Measurements from ENCODE around the gene PIK3R4. TPM values are rescaled to one million over a fixed set of nuclear protein-coding genes. Genes with fewer than 3 reads are reported as not detected.

PIK3R4 gene
- total RNA-seq = 10 to 100 TPM; 21.6 to 25.0 TPM

- peaks cover 21% of the 10 kb centered on the region for H3K36me3 Mint-ChIP-seq (ENCODE audit: low read depth)
- ChIA-PET POLR2A (interaction anchor here (0.8 to 5.9 kb wide), 7 partner anchors 9 to 280 kb away, joined by 3 to 48 read pairs (median 4); partner anchors contain the start of genes ASTE1, ATP2C1 and NEK11), CTCF (interaction anchor here (0.6 to 3.6 kb wide), 6 partner anchors 10 to 335 kb away, joined by 3 to 25 read pairs (median 6); partner anchors contain the start of gene ATP2C1)
- H3K27ac Mint-ChIP-seq = peak within 1 kb of the TSS; percentile 92
- H3K27me3 Mint-ChIP-seq = no peaks in the 10 kb centered on the region
- H3K4me1 Mint-ChIP-seq = peaks cover 52% of the 10 kb centered on the region
- H3K9me3 Mint-ChIP-seq = no peaks in the 10 kb centered on the region
- peak within 1 kb of the TSS; percentile 84 for H3K4me3 Mint-ChIP-seq
- DNase-seq = peak; percentile 95
Measured at GRCh38 chr3:130746246-130747039, at the start of gene PIK3R4. TSS of gene PIK3R4 (minus strand) at chr3:130746829. CDS start at chr3:130745218, 1,611 bp downstream.

GRCh38 chr3:130795396-130795795 is 48.8 kb upstream of the PIK3R4 start:
- no peaks in the 10 kb centered on the region for H3K36me3 Mint-ChIP-seq (ENCODE audit: low read depth)
- ChIA-PET POLR2A (no interaction called here), CTCF (no interaction called here)
- H3K9me3 Mint-ChIP-seq = no peaks in the 10 kb centered on the region
- no peak overlapping the region for H3K4me3 Mint-ChIP-seq
- peaks cover 24% of the 10 kb centered on the region for H3K27me3 Mint-ChIP-seq
- H3K4me1 Mint-ChIP-seq = no peaks in the 10 kb centered on the region
- DNase-seq = no peak
- no peak overlapping the region for H3K27ac Mint-ChIP-seq

- POLR2A ChIA-PET = no interaction called here
Measured at GRCh38 chr3:130792246-130792645, 45.6 kb upstream of the PIK3R4 start.

GRCh38 chr3:130789782-130790322 is 43.2 kb upstream of the PIK3R4 start:
- Mint-ChIP-seq H3K36me3 (ENCODE audit: low read depth) (no peaks in the 10 kb centered on the region), H3K4me3 (no peak overlapping the region), H3K27me3 (peaks cover 18% of the 10 kb centered on the region), H3K9me3 (no peaks in the 10 kb centered on the region), H3K27ac (no peak overlapping the region), H3K4me1 (no peaks in the 10 kb centered on the region)
- ChIA-PET CTCF (interaction anchor here (1.5 kb wide), 1 partner anchor 8 kb away, joined by 3 read pairs; no protein-coding TSS in a partner anchor), POLR2A (no interaction called here)
- DNase-seq = no peak

More at GRCh38 chr3:130792246-130792645, 45.6 kb upstream of the PIK3R4 start:
- Mint-ChIP-seq H3K4me1 (no peaks in the 10 kb centered on the region), H3K4me3 (no peak overlapping the region), H3K36me3 (ENCODE audit: low read depth) (no peaks in the 10 kb centered on the region), H3K27me3 (peaks cover 24% of the 10 kb centered on the region), H3K9me3 (no peaks in the 10 kb centered on the region), H3K27ac (no peak overlapping the region)
- CTCF ChIA-PET = interaction anchor here (0.7 kb wide), 1 partner anchor 101 kb away, joined by 4 read pairs; no protein-coding TSS in a partner anchor
- DNase-seq = no peak

GRCh38 chr3:130787422-130788068 is 40.9 kb upstream of the PIK3R4 start:
- ChIA-PET CTCF (no interaction called here), POLR2A (no interaction called here)
- no peak for DNase-seq
- Mint-ChIP-seq H3K27me3 (peaks cover 9% of the 10 kb centered on the region), H3K4me1 (no peaks in the 10 kb centered on the region), H3K27ac (no peak overlapping the region), H3K9me3 (no peaks in the 10 kb centered on the region), H3K36me3 (ENCODE audit: low read depth) (no peaks in the 10 kb centered on the region), H3K4me3 (no peak overlapping the region)

- ChIA-PET POLR2A (no interaction called here), CTCF (no interaction called here)
- Mint-ChIP-seq H3K4me1 (no peaks in the 10 kb centered on the region), H3K9me3 (no peaks in the 10 kb centered on the region), H3K27ac (no peak overlapping the region), H3K4me3 (no peak overlapping the region), H3K27me3 (peaks cover 7% of the 10 kb centered on the region), H3K36me3 (ENCODE audit: low read depth) (no peaks in the 10 kb centered on the region)
- no peak for DNase-seq
Measured at GRCh38 chr3:130786306-130786705, 39.7 kb upstream of the PIK3R4 start.

- POLR2A ChIA-PET = no interaction called here
- Mint-ChIP-seq H3K4me3 (no peak overlapping the region), H3K27me3 (peaks cover 9% of the 10 kb centered on the region), H3K4me1 (no peaks in the 10 kb centered on the region), H3K27ac (no peak overlapping the region), H3K9me3 (no peaks in the 10 kb centered on the region), H3K36me3 (ENCODE audit: low read depth) (no peaks in the 10 kb centered on the region)
- DNase-seq = no peak
- CTCF ChIA-PET = no interaction called here
Measured at GRCh38 chr3:130783629-130784028, 37.0 kb upstream of the PIK3R4 start.

- Mint-ChIP-seq H3K9me3 (no peaks in the 10 kb centered on the region), H3K27me3 (peaks cover 15% of the 10 kb centered on the region), H3K4me1 (no peaks in the 10 kb centered on the region), H3K27ac (no peak overlapping the region), H3K4me3 (no peak overlapping the region), H3K36me3 (ENCODE audit: low read depth) (no peaks in the 10 kb centered on the region)
- POLR2A ChIA-PET = no interaction called here
- CTCF ChIA-PET = no interaction called here
- DNase-seq = no peak
Measured at GRCh38 chr3:130779486-130779885, 32.9 kb upstream of the PIK3R4 start.

GRCh38 chr3:130779031-130779430 is 32.4 kb upstream of the PIK3R4 start:
- H3K36me3 Mint-ChIP-seq (ENCODE audit: low read depth) = no peaks in the 10 kb centered on the region
- POLR2A ChIA-PET = no interaction called here
- CTCF ChIA-PET = no interaction called here
- H3K27me3 Mint-ChIP-seq = peaks cover 15% of the 10 kb centered on the region
- no peaks in the 10 kb centered on the region for H3K4me1 Mint-ChIP-seq
- H3K9me3 Mint-ChIP-seq = no peaks in the 10 kb centered on the region
- no peak overlapping the region for H3K4me3 Mint-ChIP-seq
- DNase-seq = no peak
- H3K27ac Mint-ChIP-seq = no peak overlapping the region

GRCh38 chr3:130773366-130773765 is 26.7 kb upstream of the PIK3R4 start:
- no peaks in the 10 kb centered on the region for H3K36me3 Mint-ChIP-seq (ENCODE audit: low read depth)
- H3K27ac Mint-ChIP-seq = no peak overlapping the region
- no peak overlapping the region for H3K4me3 Mint-ChIP-seq
- peaks cover 21% of the 10 kb centered on the region for H3K27me3 Mint-ChIP-seq
- H3K4me1 Mint-ChIP-seq = no peaks in the 10 kb centered on the region
- CTCF ChIA-PET = no interaction called here
- no peaks in the 10 kb centered on the region for H3K9me3 Mint-ChIP-seq
- no peak for DNase-seq
- POLR2A ChIA-PET = no interaction called here

GRCh38 chr3:130772129-130772528 is 25.5 kb upstream of the PIK3R4 start:
- H3K4me3 Mint-ChIP-seq = no peak overlapping the region
- CTCF ChIA-PET = no interaction called here
- H3K9me3 Mint-ChIP-seq = no peaks in the 10 kb centered on the region
- peaks cover 27% of the 10 kb centered on the region for H3K27me3 Mint-ChIP-seq
- no peak overlapping the region for H3K27ac Mint-ChIP-seq
- POLR2A ChIA-PET = no interaction called here
- no peaks in the 10 kb centered on the region for H3K36me3 Mint-ChIP-seq (ENCODE audit: low read depth)
- H3K4me1 Mint-ChIP-seq = no peaks in the 10 kb centered on the region
- no peak for DNase-seq

- Mint-ChIP-seq H3K36me3 (ENCODE audit: low read depth) (no peaks in the 10 kb centered on the region), H3K4me3 (no peak overlapping the region), H3K27me3 (peaks cover 23% of the 10 kb centered on the region), H3K9me3 (no peaks in the 10 kb centered on the region), H3K27ac (no peak overlapping the region), H3K4me1 (no peaks in the 10 kb centered on the region)
- no peak for DNase-seq
- ChIA-PET POLR2A (interaction anchor here (1.2 kb wide), 1 partner anchor 9 kb away, joined by 4 read pairs; no protein-coding TSS in a partner anchor), CTCF (no interaction called here)
Measured at GRCh38 chr3:130770644-130771043, 24.0 kb upstream of the PIK3R4 start.

GRCh38 chr3:130761730-130762311 is 15.2 kb upstream of the PIK3R4 start:
- POLR2A ChIA-PET = interaction anchor here (1.0 to 1.3 kb wide), 2 partner anchors 9 to 132 kb away, joined by 4 read pairs; partner anchors contain the start of gene ATP2C1

More at GRCh38 chr3:130761730-130762311, 15.2 kb upstream of the PIK3R4 start:
- H3K27ac Mint-ChIP-seq = no peak overlapping the region
- DNase-seq = no peak
- H3K4me1 Mint-ChIP-seq = peaks cover 14% of the 10 kb centered on the region
- H3K36me3 Mint-ChIP-seq (ENCODE audit: low read depth) = no peaks in the 10 kb centered on the region
- no peaks in the 10 kb centered on the region for H3K9me3 Mint-ChIP-seq
- CTCF ChIA-PET = interaction anchor here (4.3 kb wide), 1 partner anchor 131 kb away, joined by 52 read pairs; the partner anchor contains the start of gene ATP2C1
- no peak overlapping the region for H3K4me3 Mint-ChIP-seq
- H3K27me3 Mint-ChIP-seq = peaks cover 15% of the 10 kb centered on the region
